Lower leg skin (tissue), 4 donors: Measurements from ENCODE around the gene CCDC32. TPM values are rescaled to one million over a fixed set of nuclear protein-coding genes. Genes with fewer than 3 reads are reported as not detected.

Source experiments
- DNase-seq, 2 donors: peaks; one replicate each; pipeline ENCODE4 v3.0.0-alpha.2; 2019; ENCODE audit warnings: low spot score in 2 of 2
- H3K4me3 ChIP-seq: fragments of 200-600 bp; sonication (generic); 2 replicates; pipeline ENCODE4 v1.5.1; 2017; ENCODE audit warnings: mild to moderate bottlenecking, low read depth; ENCODE audit not compliant: poor library complexity, severe bottlenecking
- CTCF ChIP-seq, 3 donors: fragments of 450-650 bp; IDR thresholded peaks; one replicate each; pipeline ENCODE4 v1.5.1; 2016; ENCODE audit warnings: antibody characterized with exemption in 3 of 3, mild to moderate bottlenecking in 3 of 3, moderate library complexity in 2 of 3
- POLR2A ChIP-seq, 2 donors: fragments of 450-650 bp; IDR thresholded peaks; one replicate each; pipeline ENCODE4 v1.6.1; 2016 to 2017; ENCODE audit warnings: antibody characterized with exemption in 2 of 2, mild to moderate bottlenecking in 1 of 2, moderate library complexity in 1 of 2
- WGBS, 2 donors: methylation state at CpG; one replicate each; pipeline ENCODE4 v1.1.5; 2018; 5-methylcytosine and 5-hydroxymethylcytosine counted together
- intact Hi-C: fragments of 100-400 bp; cut with DNase I; formaldehyde crosslinking; loops from one replicate; pipeline ENCODE4 v1.15.0; 2023; ENCODE audit warnings: low total_unique reads
- total RNA-seq, 4 donors: library from RNA; depleted of rRNA; stranded (reverse); fragments of >200 nt; gene quantifications; one replicate each; pipeline ENCODE4 v1.1.0, GENCODE V29; 2016

Gene CCDC32
- total RNA-seq, 4 donors from 2014 or later = 9.4 to 30.6 (median 20.6) TPM

GRCh38 chr15:40598126-40598525, 33.3 kb upstream of the CCDC32 start:
- DNase-seq = no peak
- TF ChIP-seq CTCF (IDR thresholded peaks at IDR 0.05) = no peak
- no peak for TF ChIP-seq POLR2A (IDR thresholded peaks at IDR 0.05)
- no peak overlapping the region for H3K4me3 ChIP-seq
- WGBS, 2 donors = 59 to 71% methylated on average over 3 of the region's 3 CpGs
- intact Hi-C loops = no loop called here

GRCh38 chr15:40597024-40597423, 32.2 kb upstream of the CCDC32 start:
- DNase-seq = no peak
- 98 to 100% methylated on average over 2 of the region's 2 CpGs for WGBS, 2 donors
- TF ChIP-seq POLR2A (IDR thresholded peaks at IDR 0.05) (no peak), CTCF (IDR thresholded peaks at IDR 0.05) (no peak)
- intact Hi-C loops = no loop called here
- H3K4me3 ChIP-seq = no peak overlapping the region

GRCh38 chr15:40595773-40596172, 30.9 kb upstream of the CCDC32 start:
- H3K4me3 ChIP-seq = no peak overlapping the region
- intact Hi-C loops = no loop called here
- 76 to 79% methylated on average over 5 of the region's 5 CpGs for WGBS, 2 donors
- TF ChIP-seq POLR2A (IDR thresholded peaks at IDR 0.05) (no peak), CTCF (IDR thresholded peaks at IDR 0.05) (no peak)
- no peak for DNase-seq

GRCh38 chr15:40595219-40595618, 30.4 kb upstream of the CCDC32 start:
- no peak overlapping the region for H3K4me3 ChIP-seq
- intact Hi-C loops = no loop called here
- no peak for DNase-seq
- WGBS, 2 donors = 38 to 47% methylated on average over 5 of the region's 5 CpGs
- TF ChIP-seq CTCF (IDR thresholded peaks at IDR 0.05) (no peak), POLR2A (IDR thresholded peaks at IDR 0.05) (no peak)

GRCh38 chr15:40594429-40594836, 29.6 kb upstream of the CCDC32 start:
- TF ChIP-seq POLR2A (IDR thresholded peaks at IDR 0.05) (no peak), CTCF (IDR thresholded peaks at IDR 0.05) (no peak)
- 0% methylated on average over 29 to 31 of the region's 31 CpGs for WGBS, 2 donors
- peak overlapping the region; percentile 49 for H3K4me3 ChIP-seq
- DNase-seq = peak in 1 of 2 donors; percentile 88
- intact Hi-C loops = no loop called here
